SK-N-SH (cell line): ENCODE results near the gene PLXNA4. TPM values are rescaled to one million over a fixed set of nuclear protein-coding genes. Genes with fewer than 3 reads are reported as not detected.

ENCODE experiments used
- CTCF ChIA-PET: fragments of 300-600, 350-600 bp; formaldehyde crosslinking; extraction: SDS; loops from one replicate; lab custom pipeline; 2021; lab: Yijun Ruan, JAX
- POLR2A ChIA-PET: fragments of 350-600 bp; sonication (Branson Sonifier 250); formaldehyde crosslinking; extraction: SDS; loops from one replicate; lab custom pipeline; 2020; ENCODE audit warnings: antibody characterized with exemption, inconsistent platforms; lab: Yijun Ruan, JAX
- DNase-seq: peaks from one replicate; pipeline ENCODE4 v3.0.0; 2012
- H2AFZ ChIP-seq: fragments of 200-600 bp; sonication (generic); 2 replicates; pipeline ENCODE4 v1.8.1; 2016; ENCODE audit warnings: antibody characterized with exemption, mild to moderate bottlenecking, low read depth
- H3F3A ChIP-seq: fragments of 200-600 bp; sonication (generic); replicated peaks from 2 replicates; pipeline ENCODE3; 2016; ENCODE audit warnings: antibody characterized with exemption, mild to moderate bottlenecking; ENCODE audit not compliant: insufficient read depth
- H3K27ac ChIP-seq, 2 experiments: fragments of 200-500 bp in 1 of 2; fragments of 200-600 bp in 1 of 2; sonication (Bioruptor generic) in 1 of 2; sonication (generic), shearing (Covaris generic) in 1 of 2; 2 replicates each; pipeline versions ENCODE4 v1.5.1 to v1.6.1; 2014 to 2016; ENCODE audit warnings: low read depth in 2 of 2, inconsistent platforms in 1 of 2, low read length in 1 of 2, mild to moderate bottlenecking in 1 of 2, mixed read lengths in 1 of 2
- H3K27me3 ChIP-seq: fragments of 200-600 bp; sonication (generic), shearing (Covaris generic); 2 replicates; pipeline ENCODE4 v1.6.1; 2016; ENCODE audit warnings: mixed run types; ENCODE audit not compliant: insufficient read depth
- H3K36me3 ChIP-seq, 2 experiments: fragments of 200-500 bp in 1 of 2; fragments of 200-600 bp in 1 of 2; sonication (Bioruptor generic) in 1 of 2; sonication (generic) in 1 of 2; replicated peaks in 1 of 2; 2 replicates each; pipeline versions ENCODE3 to v1.5.1; 2014 to 2016; ENCODE audit warnings: low read length in 1 of 2, mild to moderate bottlenecking in 1 of 2; ENCODE audit not compliant: insufficient read depth in 2 of 2, control insufficient read depth in 1 of 2
- H3K4me1 ChIP-seq, 2 experiments: fragments of 200-500 bp in 1 of 2; fragments of 200-600 bp in 1 of 2; sonication (Bioruptor generic) in 1 of 2; sonication (generic), shearing (Covaris generic) in 1 of 2; 2 replicates each; pipeline versions ENCODE4 v1.5.1 to v1.6.1; 2014 to 2016; ENCODE audit warnings: low read depth in 1 of 2, low read length in 1 of 2, mixed run types in 1 of 2; ENCODE audit not compliant: insufficient read depth in 2 of 2, control insufficient read depth in 1 of 2
- H3K4me2 ChIP-seq: fragments of 200-600 bp; sonication (generic), shearing (Covaris generic); 2 replicates; pipeline ENCODE4 v1.6.1; 2017; ENCODE audit warnings: mixed run types
- H3K4me3 ChIP-seq, 2 experiments: fragments of 200-500 bp in 1 of 2; fragments of 200-600 bp in 1 of 2; sonication (Bioruptor generic) in 1 of 2; sonication (generic), shearing (Covaris generic) in 1 of 2; 2 replicates each; pipeline versions ENCODE4 v1.5.1 to v1.8.1; 2014 to 2016; ENCODE audit warnings: low read depth in 2 of 2, inconsistent platforms in 1 of 2, low read length in 1 of 2, mild to moderate bottlenecking in 1 of 2, mixed read lengths in 1 of 2, moderate library complexity in 1 of 2
- H3K79me2 ChIP-seq: fragments of 200-600 bp; sonication (generic); 2 replicates; pipeline ENCODE4 v1.8.1; 2017; ENCODE audit warnings: mild to moderate bottlenecking; ENCODE audit not compliant: insufficient read depth
- H3K9ac ChIP-seq: fragments of 200-600 bp; sonication (generic); 2 replicates; pipeline ENCODE4 v1.6.1; 2017; ENCODE audit warnings: mixed run types
- H3K9me2 ChIP-seq: fragments of 200-600 bp; sonication (generic); 2 replicates; pipeline ENCODE4 v1.6.1; 2017; ENCODE audit warnings: mixed run types
- H3K9me3 ChIP-seq: fragments of 200-600 bp; sonication (generic); 2 replicates; pipeline ENCODE4 v1.6.1; 2017; ENCODE audit warnings: mixed run types, mild to moderate bottlenecking, moderate library complexity
- H4K20me1 ChIP-seq: fragments of 200-600 bp; sonication (generic); 2 replicates; pipeline ENCODE4 v1.6.1; 2017; ENCODE audit warnings: mild to moderate bottlenecking, mixed run types; ENCODE audit not compliant: insufficient read depth
- CHD2 ChIP-seq: fragments of 150-350 bp; IDR thresholded peaks from 2 replicates; pipeline ENCODE4 v1.6.1; 2018; ENCODE audit warnings: low read length; ENCODE audit not compliant: partially characterized antibody
- CTCF ChIP-seq: fragments of 200-600 bp; sonication (generic); IDR thresholded peaks from 2 replicates; pipeline ENCODE4 v1.6.1; 2017; ENCODE audit warnings: antibody characterized with exemption, mild to moderate bottlenecking, moderate library complexity
- FOSL2 ChIP-seq: IDR thresholded peaks from 2 replicates; pipeline ENCODE4 v1.4.0; 2012; ENCODE audit warnings: low read depth, mild to moderate bottlenecking, moderate library complexity, borderline replicate concordance
- FOXJ3 ChIP-seq: sonication (generic); formaldehyde crosslinking; IDR thresholded peaks from 2 replicates; pipeline ENCODE4 v1.5.1; 2020; ENCODE audit warnings: mild to moderate bottlenecking, missing genetic modification reagents
- GABPA ChIP-seq: IDR thresholded peaks from 2 replicates; pipeline ENCODE4 v1.4.0; 2012; ENCODE audit warnings: low read depth, mild to moderate bottlenecking
- GATA2 ChIP-seq: sonication (generic); formaldehyde crosslinking; IDR thresholded peaks from 2 replicates; pipeline ENCODE4 v1.5.0; 2020; ENCODE audit warnings: mild to moderate bottlenecking, missing genetic modification reagents
- IRF3 ChIP-seq: fragments of 150-350 bp; IDR thresholded peaks from 2 replicates; pipeline ENCODE4 v1.6.1; 2016; ENCODE audit warnings: mild to moderate bottlenecking, low read depth, low read length
- JUND ChIP-seq: IDR thresholded peaks from 2 replicates; pipeline ENCODE4 v1.4.0; 2012
- MEF2A ChIP-seq: IDR thresholded peaks from 2 replicates; pipeline ENCODE4 v1.4.0; 2012; ENCODE audit warnings: low read depth, borderline replicate concordance
- MXI1 ChIP-seq: IDR thresholded peaks from 2 replicates; pipeline ENCODE4 v1.6.1; 2012; ENCODE audit warnings: mild to moderate bottlenecking, low read depth, low read length, improper control_type of control experiment
- NFIC ChIP-seq: IDR thresholded peaks from 2 replicates; pipeline ENCODE4 v1.4.0; 2012; ENCODE audit warnings: borderline replicate concordance
- NRF1 ChIP-seq: IDR thresholded peaks from 2 replicates; pipeline ENCODE4 v1.6.1; 2012; ENCODE audit warnings: low read depth, mild to moderate bottlenecking, low read length
- REST ChIP-seq: IDR thresholded peaks from 2 replicates; pipeline ENCODE4 v1.6.1; 2012; ENCODE audit warnings: mild to moderate bottlenecking, low read depth, low read length, moderate library complexity
- SIN3A ChIP-seq: IDR thresholded peaks from 2 replicates; pipeline ENCODE4 v1.6.1; 2012; ENCODE audit warnings: low read depth, mild to moderate bottlenecking, low read length, moderate library complexity, borderline replicate concordance
- TCF12 ChIP-seq: IDR thresholded peaks from 2 replicates; pipeline ENCODE4 v1.4.0; 2012
- TEAD4 ChIP-seq: IDR thresholded peaks from 2 replicates; pipeline ENCODE4 v1.4.0; 2012; ENCODE audit warnings: mild to moderate bottlenecking, borderline replicate concordance; ENCODE audit not compliant: insufficient read depth
- USF1 ChIP-seq: IDR thresholded peaks from 2 replicates; pipeline ENCODE4 v1.4.0; 2012; ENCODE audit warnings: low read depth, borderline replicate concordance
- YY1 ChIP-seq: IDR thresholded peaks from 2 replicates; pipeline ENCODE4 v1.4.0; 2012; ENCODE audit warnings: low read depth, mild to moderate bottlenecking
- WGBS: methylation state at CpG from one replicate; pipeline ENCODE4 v1.1.6; 2017; ENCODE audit warnings: low lambda C conversion rate; 5-methylcytosine and 5-hydroxymethylcytosine counted together
- polyA plus RNA-seq, 3 experiments: library from polyadenylated mRNA; depleted of rRNA; stranded (reverse); fragments of >200 nt; gene quantifications; 2 replicates each; pipeline ENCODE4 v1.2.3, GENCODE V29; 2012

PLXNA4 gene
- polyA plus RNA-seq, 1 of the 3 experiments (the other 2 are of a cell fraction), result 2.4 TPM

GRCh38 chr7:132551886-132552285 lies 24.4 kb downstream of the PLXNA4 start:
- Histone ChIP-seq H3K27ac (no peak overlapping the region), H3K4me3 (no peak overlapping the region), H4K20me1 (no peaks in the 10 kb centered on the region), H3F3A (no peaks in the 10 kb centered on the region), H3K9me3 (no peaks in the 10 kb centered on the region), H3K4me2 (no peak overlapping the region), H3K9ac (no peak overlapping the region), H3K9me2 (no peaks in the 10 kb centered on the region), H3K79me2 (no peaks in the 10 kb centered on the region), H2AFZ (no peak overlapping the region), H3K27me3 (no peaks in the 10 kb centered on the region), H3K4me1 (peaks cover 0 to 13% of the 10 kb centered on the region in 2 experiments; a peak in 2 of 4 replicates), H3K36me3 (no peaks in the 10 kb centered on the region)
- POLR2A ChIA-PET, result no interaction called here
- WGBS, result 59% methylated on average over 3 of the region's 3 CpGs
- CTCF ChIA-PET, result interaction anchor here (0.9 to 1.8 kb wide), 6 partner anchors 8 to 233 kb away, joined by 3 to 7 read pairs (median 4); no protein-coding TSS in a partner anchor
- TF ChIP-seq FOXJ3, result no peak
- TF ChIP-seq GATA2 (CRISPR knock-in tag), result no peak
- TF ChIP-seq GABPA, result no peak
- DNase-seq, result no peak

GRCh38 chr7:132551439-132551838 lies 24.8 kb downstream of the PLXNA4 start:
- H3K4me3 ChIP-seq, result no peak overlapping the region
- H3K36me3 ChIP-seq, result no peaks in the 10 kb centered on the region
- no peaks in the 10 kb centered on the region for H3K9me2 ChIP-seq
- H3K79me2 ChIP-seq, result no peaks in the 10 kb centered on the region
- no peak overlapping the region for H3K9ac ChIP-seq
- DNase-seq, result no peak
- no peak overlapping the region for H3K27ac ChIP-seq
- H3K27me3 ChIP-seq, result no peaks in the 10 kb centered on the region
- TF ChIP-seq NFIC, result no peak
- no peak for TF ChIP-seq GABPA
- no peak for TF ChIP-seq TCF12
- no peak for TF ChIP-seq CTCF
- no peak for TF ChIP-seq IRF3
- no peak for TF ChIP-seq MEF2A
- no peak for TF ChIP-seq MXI1
- no peak for TF ChIP-seq REST
- TF ChIP-seq FOSL2, result no peak
- no peak for TF ChIP-seq CHD2
- TF ChIP-seq SIN3A, result no peak
- TF ChIP-seq FOXJ3, result no peak
- no peak for TF ChIP-seq JUND
- no peak for TF ChIP-seq USF1
- TF ChIP-seq TEAD4, result no peak
- TF ChIP-seq YY1, result no peak
- TF ChIP-seq NRF1, result no peak
- ChIA-PET POLR2A (no interaction called here), CTCF (interaction anchor here (0.9 to 1.8 kb wide), 5 partner anchors 13 to 233 kb away, joined by 3 to 7 read pairs (median 4); no protein-coding TSS in a partner anchor)
- H3K9me3 ChIP-seq, result no peaks in the 10 kb centered on the region
- peaks cover 0 to 17% of the 10 kb centered on the region in 2 experiments; a peak in 2 of 4 replicates for H3K4me1 ChIP-seq
- H2AFZ ChIP-seq, result no peak overlapping the region
- H3K4me2 ChIP-seq, result no peak overlapping the region
- H3F3A ChIP-seq, result no peaks in the 10 kb centered on the region
- WGBS, result 65% methylated on average over 6 of the region's 6 CpGs
- no peaks in the 10 kb centered on the region for H4K20me1 ChIP-seq
